CD14-positive monocyte (primary cell): ENCODE measurements around the gene FBH1. TPM values are rescaled to one million over a fixed set of nuclear protein-coding genes. Genes with fewer than 3 reads are reported as not detected.
A peak's percentile ranks its signal among the peaks of the same experiment; 100 is the strongest.

Source experiments
- DNase-seq, 3 donors: peaks; one replicate each; pipeline ENCODE4 v3.0.0-alpha.2; 2011 to 2022
- H2AFZ ChIP-seq: 2 replicates; pipeline ENCODE4 v1.6.0; 2012; ENCODE audit warnings: mild to moderate bottlenecking, low read depth, low read length, inconsistent platforms; ENCODE audit not compliant: insufficient read depth, poor library complexity, severe bottlenecking
- H3K27ac ChIP-seq, 2 donors: 1 replicate in 1 of 2; 2 replicates in 1 of 2; pipeline ENCODE4 v1.5.1; 2012 to 2013; ENCODE audit warnings: low read length in 2 of 2, control low read depth in 1 of 2, inconsistent platforms in 1 of 2, low read depth in 1 of 2, mild to moderate bottlenecking in 1 of 2
- H3K27me3 ChIP-seq, 2 donors: one replicate each; pipeline versions ENCODE4 v1.6.0 to v1.6.1; 2011 to 2013; ENCODE audit warnings: low read length in 2 of 2; ENCODE audit not compliant: control insufficient read depth in 2 of 2, insufficient read depth in 2 of 2
- H3K36me3 ChIP-seq, 2 donors: replicated peaks in 1 of 2; 1 replicate in 1 of 2; 2 replicates in 1 of 2; pipeline versions ENCODE4 v1.5.1 to v1.6.1; 2012 to 2013; ENCODE audit warnings: low read length in 2 of 2, control low read depth in 1 of 2, inconsistent platforms in 1 of 2, mild to moderate bottlenecking in 1 of 2; ENCODE audit not compliant: insufficient read depth in 2 of 2, control insufficient read depth in 1 of 2
- H3K4me1 ChIP-seq, 2 donors: 1 replicate in 1 of 2; 2 replicates in 1 of 2; pipeline versions ENCODE4 v1.5.1 to v1.6.1; 2012 to 2013; ENCODE audit warnings: low read length in 2 of 2, control low read depth in 1 of 2, inconsistent platforms in 1 of 2, mild to moderate bottlenecking in 1 of 2, moderate library complexity in 1 of 2; ENCODE audit not compliant: insufficient read depth in 2 of 2, control insufficient read depth in 1 of 2
- H3K4me2 ChIP-seq: replicated peaks from 2 replicates; pipeline ENCODE3; 2012; ENCODE audit warnings: low read length, moderate library complexity, mild to moderate bottlenecking; ENCODE audit not compliant: poor library complexity, severe bottlenecking; ENCODE audit errors: extremely low read depth
- H3K4me3 ChIP-seq, 3 experiments: fragments of 200-600 bp in 1 of 3; sonication (generic) in 1 of 3; replicated peaks in 1 of 3; 1 replicate in 2 of 3; 2 replicates in 1 of 3; pipeline ENCODE4 v1.5.1; 2011 to 2013; ENCODE audit warnings: low read length in 3 of 3, mild to moderate bottlenecking in 3 of 3, control low read depth in 2 of 3, low read depth in 2 of 3, inconsistent platforms in 1 of 3, moderate library complexity in 1 of 3
- H3K79me2 ChIP-seq: 2 replicates; pipeline ENCODE4 v1.6.0; 2012; ENCODE audit warnings: mild to moderate bottlenecking, control low read depth, inconsistent platforms, low read length, moderate library complexity; ENCODE audit not compliant: insufficient read depth
- H3K9ac ChIP-seq: 2 replicates; pipeline ENCODE4 v1.6.0; 2017; ENCODE audit warnings: low read length, mild to moderate bottlenecking; ENCODE audit not compliant: insufficient read depth, poor library complexity, severe bottlenecking
- H3K9me3 ChIP-seq, 2 donors: replicated peaks in 1 of 2; 1 replicate in 1 of 2; 2 replicates in 1 of 2; pipeline versions ENCODE4 v1.5.1 to v1.6.1; 2012 to 2013; ENCODE audit warnings: low read length in 2 of 2, control low read depth in 1 of 2; ENCODE audit not compliant: control insufficient read depth in 1 of 2, insufficient read depth in 1 of 2
- H4K20me1 ChIP-seq: 2 replicates; pipeline ENCODE4 v1.6.0; 2012; ENCODE audit warnings: mild to moderate bottlenecking, low read length, control low read depth, moderate library complexity; ENCODE audit not compliant: insufficient read depth
- H3K27ac Mint-ChIP-seq, 7 donors: one replicate each; pipeline ENCODE4 v1.8.0; 2020; ENCODE audit warnings: mild to moderate bottlenecking in 7 of 7, mixed read lengths in 7 of 7, moderate library complexity in 6 of 7, inconsistent platforms in 2 of 7
- H3K27me3 Mint-ChIP-seq, 3 donors: one replicate each; pipeline ENCODE4 v1.8.0; 2021 to 2022; ENCODE audit warnings: low read depth in 3 of 3, mild to moderate bottlenecking in 3 of 3, mixed read lengths in 3 of 3, moderate library complexity in 3 of 3, inconsistent platforms in 1 of 3
- H3K36me3 Mint-ChIP-seq, 2 donors: one replicate each; pipeline ENCODE4 v1.8.0; 2020; ENCODE audit warnings: mixed read lengths in 2 of 2, inconsistent platforms in 1 of 2, mild to moderate bottlenecking in 1 of 2
- H3K4me1 Mint-ChIP-seq: one replicate; pipeline ENCODE4 v1.8.0; 2020; ENCODE audit warnings: mild to moderate bottlenecking, mixed read lengths
- H3K4me3 Mint-ChIP-seq, 2 donors: one replicate each; pipeline ENCODE4 v1.8.0; 2020; ENCODE audit warnings: mild to moderate bottlenecking in 2 of 2, mixed read lengths in 2 of 2, moderate library complexity in 1 of 2
- H3K9me3 Mint-ChIP-seq, 7 donors: one replicate each; pipeline ENCODE4 v1.8.0; 2020 to 2022; ENCODE audit warnings: mixed read lengths in 7 of 7, mild to moderate bottlenecking in 6 of 7, moderate library complexity in 6 of 7, inconsistent platforms in 2 of 7
- CTCF ChIP-seq: fragments of 200-600 bp; IDR thresholded peaks from one replicate; pipeline ENCODE4 v1.8.0; 2022; ENCODE audit warnings: antibody characterized with exemption, mild to moderate bottlenecking
- WGBS: methylation state at CpG from one replicate; pipeline ENCODE4 v1.1.5; 2013; ENCODE audit warnings: missing lambda C conversion rate; ENCODE audit not compliant: insufficient coverage; 5-methylcytosine and 5-hydroxymethylcytosine counted together
- intact Hi-C, 2 donors: fragments of 100-400 bp; cut with micrococcal nuclease; formaldehyde crosslinking; loops; one replicate each; pipeline versions ENCODE4 v1.15.0 to v1.15.1; 2023
- polyA plus RNA-seq, 3 donors: library from polyadenylated mRNA; depleted of rRNA in 1 of 3; unstranded in 2 of 3; stranded (reverse) in 1 of 3; fragments of 300-500 nt in 2 of 3; fragments of >200 nt in 1 of 3; fragmentation: Illumina TruSeq in 2 of 3; gene quantifications; 1 replicate in 2 of 3; 2 replicates in 1 of 3; pipeline ENCODE4 v1.2.3, GENCODE V29; 2012 to 2021

FBH1 gene
- polyA plus RNA-seq, 3 donors = 33.9 to 73.3 (median 48.3) TPM

DNA sequence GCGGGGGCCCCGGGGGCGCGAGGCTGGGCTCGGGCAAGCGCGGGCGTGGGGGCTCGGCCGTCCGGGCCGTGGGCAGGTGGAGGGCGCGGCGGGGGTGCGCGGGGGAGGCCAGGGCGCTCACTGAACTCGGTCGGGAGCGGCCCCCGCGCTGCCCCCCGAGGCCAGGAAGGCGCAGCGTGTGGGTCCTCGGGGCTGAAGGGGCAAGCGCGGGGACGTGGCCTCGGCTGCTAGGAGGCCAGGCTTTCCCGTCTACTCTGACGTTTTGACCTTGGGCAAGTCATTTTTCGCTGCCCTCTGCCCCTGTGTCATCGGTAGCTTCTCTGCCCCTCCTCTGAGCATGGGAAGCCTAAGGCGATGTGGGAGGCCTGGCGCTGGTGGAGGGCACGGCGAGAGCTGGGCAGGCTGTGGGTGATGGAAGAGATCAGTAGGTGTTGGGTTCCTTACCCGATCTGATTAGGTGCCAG lies 441 bp downstream of the FBH1 start:
- Histone ChIP-seq H3K9me3 (no peaks in the 10 kb centered on the region), H3K4me3 (peak overlapping the region; percentile 45 to 86 (median 65)), H3K9ac (peak overlapping the region; percentile 75), H3K79me2 (peaks cover 53% of the 10 kb centered on the region), H3K36me3 (peaks cover 14 to 31% of the 10 kb centered on the region in 2 donors), H3K4me1 (peaks cover 22 to 29% of the 10 kb centered on the region in 2 donors), H3K27me3 (no peaks in the 10 kb centered on the region), H2AFZ (peak overlapping the region; percentile 93), H3K27ac (peak overlapping the region; percentile 35 to 58), H3K4me2 (peak overlapping the region; percentile 98), H4K20me1 (peaks cover 39% of the 10 kb centered on the region)
- H3K36me3 Mint-ChIP-seq = peaks cover 39 to 40% of the 10 kb centered on the region in 2 donors
- H3K27me3 Mint-ChIP-seq = no peaks in the 10 kb centered on the region
- under 1% methylated on average over 39 of the region's 40 CpGs for WGBS
- no peak for TF ChIP-seq CTCF
- intact Hi-C loops = loop anchor here in 1 of 2 donors (2.0 kb wide), 1 partner anchor 78 kb away; the partner anchor contains the start of gene GDI2
- peak overlapping the region; percentile 57 to 92 (median 82) for H3K27ac Mint-ChIP-seq
- H3K9me3 Mint-ChIP-seq = no peaks in the 10 kb centered on the region
- peak in 2 of 3 donors; percentile 29 to 47 for DNase-seq
- H3K4me3 Mint-ChIP-seq = peak overlapping the region; percentile 88 to 92
- H3K4me1 Mint-ChIP-seq = peaks cover 31% of the 10 kb centered on the region

DNA sequence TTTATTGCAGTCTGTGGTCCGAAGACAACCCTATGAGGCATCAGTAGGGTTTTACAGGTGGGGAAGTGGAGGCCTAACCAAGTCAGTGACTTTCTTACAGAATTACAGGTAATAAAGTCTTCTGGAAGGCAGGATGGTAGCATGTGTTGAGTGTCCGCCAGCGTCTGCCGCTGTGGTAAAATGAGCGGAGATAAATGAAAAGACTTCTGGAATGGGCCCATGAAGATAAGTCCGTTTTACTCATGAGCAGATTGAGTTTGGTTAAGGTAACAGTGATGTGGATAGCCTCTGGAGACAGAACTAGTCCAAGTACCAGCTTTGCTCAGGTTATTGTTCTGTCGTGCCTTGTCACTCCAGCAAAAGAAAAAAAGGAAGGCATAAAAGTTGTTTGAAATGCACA lies 966 bp downstream of the FBH1 start:
- Histone ChIP-seq H3K36me3 (peaks cover 15 to 32% of the 10 kb centered on the region in 2 donors), H2AFZ (peak overlapping the region; percentile 93), H3K27me3 (no peaks in the 10 kb centered on the region), H3K9ac (peak overlapping the region; percentile 75), H3K79me2 (peaks cover 58% of the 10 kb centered on the region), H3K4me1 (peaks cover 22 to 29% of the 10 kb centered on the region in 2 donors), H3K9me3 (no peaks in the 10 kb centered on the region), H3K27ac (peak overlapping the region in 1 of 2 donors; percentile 58), H3K4me2 (peak overlapping the region; percentile 98), H4K20me1 (peaks cover 43% of the 10 kb centered on the region), H3K4me3 (peak overlapping the region; percentile 45 to 86 (median 65))
- DNase-seq = no peak
- H3K27me3 Mint-ChIP-seq = no peaks in the 10 kb centered on the region
- peaks cover 40% of the 10 kb centered on the region in 2 donors for H3K36me3 Mint-ChIP-seq
- 82% methylated on average over 7 of the region's 7 CpGs for WGBS
- peak overlapping the region in 5 of 7 donors; percentile 66 to 90 (median 82) for H3K27ac Mint-ChIP-seq
- no peaks in the 10 kb centered on the region for H3K9me3 Mint-ChIP-seq
- no peak for TF ChIP-seq CTCF
- peaks cover 31% of the 10 kb centered on the region for H3K4me1 Mint-ChIP-seq
- H3K4me3 Mint-ChIP-seq = peak overlapping the region; percentile 88 to 92
- intact Hi-C loops = loop anchor here in 1 of 2 donors (2.0 kb wide), 1 partner anchor 78 kb away; the partner anchor contains the start of gene GDI2
